Activated T-helper 17 cell treated with anti-CD3 and anti-CD28 coated beads, Interleukin-2, amount 50 U/mL, for 72 hours (primary cell): ENCODE measurements around the gene APOO. TPM values are rescaled to one million over a fixed set of nuclear protein-coding genes. Genes with fewer than 3 reads are reported as not detected.
A peak's percentile ranks its signal among the peaks of the same experiment; 100 is the strongest.
"Not testable (repeated sequence)": the region's sequence is repeated elsewhere in the genome, so short reads cannot be mapped to it uniquely, and the experiment has no call there.

Experiments
- ATAC-seq: fragments of 150-1000 bp; cut with Tn5 transposase; replicated peaks from 2 replicates; pipeline ENCODE4 v1.10.0; 2021; ENCODE audit warnings: mild to moderate bottlenecking, moderate library complexity
- H3K27ac Mint-ChIP-seq: one replicate; pipeline ENCODE4 v1.8.0; 2022; ENCODE audit warnings: mixed read lengths
- H3K27me3 Mint-ChIP-seq: one replicate; pipeline ENCODE4 v1.8.0; 2022; ENCODE audit warnings: mixed read lengths
- H3K36me3 Mint-ChIP-seq: one replicate; pipeline ENCODE4 v1.8.0; 2022; ENCODE audit warnings: low read depth, mild to moderate bottlenecking, mixed read lengths
- H3K4me1 Mint-ChIP-seq: one replicate; pipeline ENCODE4 v1.8.0; 2022; ENCODE audit warnings: mixed read lengths
- H3K4me3 Mint-ChIP-seq: one replicate; pipeline ENCODE4 v1.8.0; 2022; ENCODE audit warnings: mild to moderate bottlenecking, mixed read lengths
- H3K9me3 Mint-ChIP-seq: one replicate; pipeline ENCODE4 v1.8.0; 2022; ENCODE audit warnings: mixed read lengths
- total RNA-seq, 2 donors: library from RNA; stranded (reverse); gene quantifications; one replicate each; pipeline ENCODE4 v1.2.3, GENCODE V29; 2022

APOO gene
- total RNA-seq, 2 donors from 2014 or later: 15.3 to 25.4 TPM

- H3K9me3 Mint-ChIP-seq: no peaks in the 10 kb centered on the region
- H3K36me3 Mint-ChIP-seq: no peaks in the 10 kb centered on the region
- no peaks in the 10 kb centered on the region for H3K27me3 Mint-ChIP-seq
- no peak overlapping the region for H3K4me3 Mint-ChIP-seq
- no peak for ATAC-seq
- no peak overlapping the region for H3K27ac Mint-ChIP-seq
- peaks cover under 1% of the 10 kb centered on the region for H3K4me1 Mint-ChIP-seq
Observed at GRCh38 chrX:23926015-23926414, 18.3 kb upstream of the APOO start.

- Mint-ChIP-seq H3K27me3 (no peaks in the 10 kb centered on the region), H3K36me3 (no peaks in the 10 kb centered on the region), H3K4me1 (no peaks in the 10 kb centered on the region), H3K9me3 (no peaks in the 10 kb centered on the region), H3K4me3 (no peak overlapping the region), H3K27ac (no peak overlapping the region)
- ATAC-seq: no peak
Observed at GRCh38 chrX:23919706-23920320, 12.1 kb upstream of the APOO start.

DNA sequence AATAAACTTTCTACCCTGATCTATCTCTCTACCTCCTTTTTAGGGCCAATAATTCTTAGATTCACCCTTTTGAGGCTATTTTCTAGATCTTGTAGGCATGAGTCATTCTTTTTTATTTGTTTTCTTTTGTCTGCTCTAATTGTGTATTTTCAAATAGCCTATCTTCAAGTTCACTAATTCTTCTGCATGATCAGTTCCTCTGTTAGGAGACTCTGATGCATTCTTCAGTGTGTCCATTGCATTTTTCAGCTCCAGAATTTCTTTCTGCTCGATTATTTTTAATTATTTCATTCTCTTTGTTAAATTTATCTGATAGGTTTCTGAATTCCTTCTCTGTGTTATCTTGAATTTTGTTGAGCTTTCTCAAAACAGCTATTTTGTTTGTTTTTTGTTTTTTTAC, 11.4 kb upstream of the APOO start:
- no peak overlapping the region for H3K27ac Mint-ChIP-seq
- no peaks in the 10 kb centered on the region for H3K36me3 Mint-ChIP-seq
- no peaks in the 10 kb centered on the region for H3K4me1 Mint-ChIP-seq
- ATAC-seq: no peak
- no peaks in the 10 kb centered on the region for H3K9me3 Mint-ChIP-seq
- no peaks in the 10 kb centered on the region for H3K27me3 Mint-ChIP-seq
- H3K4me3 Mint-ChIP-seq: no peak overlapping the region

GRCh38 chrX:23911126-23911835, 3.5 kb upstream of the APOO start:
- ATAC-seq: no peak
- Mint-ChIP-seq H3K4me1 (no peaks in the 10 kb centered on the region), H3K9me3 (no peaks in the 10 kb centered on the region), H3K36me3 (no peaks in the 10 kb centered on the region), H3K27me3 (no peaks in the 10 kb centered on the region), H3K4me3 (no peak overlapping the region), H3K27ac (no peak overlapping the region)

DNA sequence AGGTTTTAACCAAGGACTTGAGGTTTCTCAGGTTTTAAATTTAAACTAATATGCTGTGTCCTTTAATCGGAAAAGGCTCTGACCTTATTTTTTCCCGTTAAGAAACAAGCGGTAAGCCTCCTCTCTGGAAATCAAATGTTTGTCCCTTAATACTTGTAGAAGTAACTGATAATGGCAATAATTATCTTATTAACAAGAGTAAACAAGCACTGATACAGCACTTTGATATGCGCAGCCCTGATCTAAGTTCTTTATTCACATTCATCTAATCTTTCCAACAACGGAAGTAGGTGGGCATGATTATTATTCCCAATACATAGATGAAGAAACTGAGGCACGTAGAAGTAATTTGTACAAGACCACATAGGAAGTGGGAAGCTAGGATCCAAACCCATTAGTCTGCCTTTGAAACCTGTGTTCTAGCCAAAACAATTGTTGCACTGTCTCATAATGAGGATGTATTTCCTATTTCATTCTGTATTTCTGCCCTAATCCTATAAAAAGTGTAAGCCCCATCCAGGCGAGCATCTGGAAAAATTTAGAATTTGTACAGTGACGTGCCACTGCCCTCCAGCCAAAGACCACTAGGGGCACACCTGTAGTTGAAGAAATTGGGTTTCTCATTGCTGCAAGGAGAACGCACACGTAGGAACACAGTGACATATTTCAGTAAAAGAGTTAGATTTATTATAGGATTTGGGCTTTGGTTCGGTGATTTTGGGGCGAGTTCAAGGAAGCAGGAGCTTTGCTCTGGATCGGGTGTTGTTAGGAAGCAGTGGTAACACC, 674 bp upstream of the APOO start:
- no peaks in the 10 kb centered on the region for H3K9me3 Mint-ChIP-seq
- H3K4me1 Mint-ChIP-seq: no peaks in the 10 kb centered on the region
- no peaks in the 10 kb centered on the region for H3K27me3 Mint-ChIP-seq
- H3K4me3 Mint-ChIP-seq: peak overlapping the region; percentile 59
- no peaks in the 10 kb centered on the region for H3K36me3 Mint-ChIP-seq
- no peak for ATAC-seq
- peak overlapping the region; percentile 73 for H3K27ac Mint-ChIP-seq

GRCh38 chrX:23907111-23907497, 634 bp downstream of the APOO start:
- no peaks in the 10 kb centered on the region for H3K27me3 Mint-ChIP-seq
- H3K9me3 Mint-ChIP-seq: no peaks in the 10 kb centered on the region
- peak; percentile 2 for ATAC-seq
- H3K27ac Mint-ChIP-seq: peak overlapping the region; percentile 73
- H3K36me3 Mint-ChIP-seq: no peaks in the 10 kb centered on the region
- H3K4me3 Mint-ChIP-seq: peak overlapping the region; percentile 59
- H3K4me1 Mint-ChIP-seq: no peaks in the 10 kb centered on the region

- ATAC-seq: no peak
- Mint-ChIP-seq H3K4me3 (no peak overlapping the region), H3K9me3 (no peaks in the 10 kb centered on the region), H3K27me3 (no peaks in the 10 kb centered on the region), H3K36me3 (no peaks in the 10 kb centered on the region), H3K27ac (no peak overlapping the region), H3K4me1 (no peaks in the 10 kb centered on the region)
Observed at GRCh38 chrX:23904096-23904495, 3.6 kb downstream of the APOO start.

DNA sequence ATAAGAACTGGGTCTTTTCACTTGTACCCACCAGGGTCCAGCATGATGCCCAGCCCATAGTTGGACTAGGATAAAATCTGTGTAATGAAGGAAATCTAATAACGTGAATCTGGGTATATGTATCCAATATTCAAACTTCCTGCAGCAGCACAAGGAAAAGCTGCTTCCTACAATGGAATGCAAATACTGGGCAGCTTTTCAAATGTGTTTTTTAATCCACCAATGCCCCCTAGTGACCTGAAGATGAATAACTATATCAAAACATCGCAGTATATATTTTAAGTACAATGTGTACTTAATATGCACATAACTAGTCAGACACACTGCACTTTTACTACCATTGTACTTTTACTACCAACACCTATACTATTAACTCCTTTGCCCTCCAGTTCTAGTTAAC, 5.3 kb downstream of the APOO start:
- Mint-ChIP-seq H3K27me3 (no peaks in the 10 kb centered on the region), H3K36me3 (no peaks in the 10 kb centered on the region), H3K27ac (no peak overlapping the region), H3K4me1 (no peaks in the 10 kb centered on the region), H3K4me3 (no peak overlapping the region), H3K9me3 (no peaks in the 10 kb centered on the region)
- ATAC-seq: no peak

DNA sequence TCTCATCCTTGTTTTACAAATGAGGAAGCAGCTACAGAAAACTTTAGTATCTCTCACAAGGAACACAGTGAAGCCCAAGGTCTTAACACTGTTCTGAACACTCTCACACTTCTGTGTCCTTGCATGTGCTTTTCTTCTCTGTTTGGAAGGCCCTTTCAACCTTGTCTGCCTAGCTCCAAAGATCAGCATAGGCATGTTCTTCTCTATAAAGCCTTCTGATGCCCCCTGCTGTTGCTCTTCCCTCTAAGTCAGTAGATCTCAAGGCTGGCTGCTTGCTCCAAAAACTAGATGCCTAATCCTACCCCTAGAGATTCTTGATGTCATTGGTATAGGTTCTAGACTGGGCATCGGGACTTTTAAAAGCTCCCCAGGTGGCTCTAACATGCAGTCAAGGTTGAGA, 5.9 kb downstream of the APOO start:
- Mint-ChIP-seq H3K27ac (no peak overlapping the region), H3K36me3 (no peaks in the 10 kb centered on the region), H3K4me3 (no peak overlapping the region), H3K9me3 (no peaks in the 10 kb centered on the region), H3K4me1 (no peaks in the 10 kb centered on the region), H3K27me3 (no peaks in the 10 kb centered on the region)
- ATAC-seq: peak; percentile 79

DNA sequence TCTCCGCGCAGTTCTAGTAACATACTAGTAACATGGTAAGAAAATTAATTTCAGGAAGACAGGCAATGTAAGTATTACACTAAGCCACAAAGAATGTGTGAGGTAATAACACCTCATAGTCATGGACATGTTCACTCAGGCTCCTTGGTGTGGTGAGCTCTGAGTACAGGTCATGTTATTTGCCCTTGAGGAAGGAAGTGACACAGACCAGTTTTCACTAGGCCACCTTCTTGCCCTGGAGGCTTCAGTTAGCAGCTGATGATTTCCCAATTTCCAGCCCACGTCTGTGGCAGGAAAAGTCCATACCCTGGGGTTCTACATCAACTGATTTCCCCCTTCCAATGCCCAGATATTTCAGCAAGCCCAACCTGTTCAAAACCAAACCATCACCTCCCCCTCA, 6.7 kb downstream of the APOO start:
- Mint-ChIP-seq H3K4me3 (no peak overlapping the region), H3K27me3 (no peaks in the 10 kb centered on the region), H3K4me1 (no peaks in the 10 kb centered on the region), H3K27ac (no peak overlapping the region), H3K36me3 (no peaks in the 10 kb centered on the region), H3K9me3 (no peaks in the 10 kb centered on the region)
- ATAC-seq: peak; percentile 83

- Mint-ChIP-seq H3K4me1 (no peaks in the 10 kb centered on the region), H3K27me3 (no peaks in the 10 kb centered on the region), H3K4me3 (no peak overlapping the region), H3K27ac (no peak overlapping the region), H3K9me3 (no peaks in the 10 kb centered on the region), H3K36me3 (no peaks in the 10 kb centered on the region)
- no peak for ATAC-seq
Observed at GRCh38 chrX:23900220-23900797, 7.4 kb downstream of the APOO start.

GRCh38 chrX:23898412-23898959, 9.3 kb downstream of the APOO start:
- ATAC-seq: peak; percentile 34
- Mint-ChIP-seq H3K27me3 (no peaks in the 10 kb centered on the region), H3K36me3 (no peaks in the 10 kb centered on the region)

DNA sequence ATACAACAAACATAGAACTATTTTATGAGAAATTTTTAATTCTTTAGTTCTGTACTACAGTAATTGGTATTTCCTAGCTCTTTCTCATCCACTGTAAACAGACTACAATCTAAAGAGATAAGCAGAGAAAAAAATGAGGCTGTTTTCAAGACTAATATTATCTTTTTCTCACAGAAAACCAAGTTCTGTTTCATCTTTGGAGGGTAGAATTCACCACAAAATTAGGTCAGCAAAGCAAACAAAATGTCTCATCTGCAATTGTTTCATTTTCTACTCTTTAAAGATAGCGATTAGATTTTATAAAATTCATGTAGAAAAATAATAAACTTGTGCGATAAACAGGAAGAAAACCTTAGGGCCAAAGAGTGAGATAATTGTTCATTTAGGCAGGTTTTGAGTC, 10.8 kb downstream of the APOO start:
- no peaks in the 10 kb centered on the region for H3K27me3 Mint-ChIP-seq

More at GRCh38 chrX:23898412-23898959, 9.3 kb downstream of the APOO start:
- Mint-ChIP-seq H3K27ac (no peak overlapping the region), H3K4me1 (no peaks in the 10 kb centered on the region), H3K9me3 (no peaks in the 10 kb centered on the region), H3K4me3 (no peak overlapping the region)

GRCh38 chrX:23896539-23896938, 11.2 kb downstream of the APOO start:
- not testable (repeated sequence) for H3K36me3 Mint-ChIP-seq, H3K4me1 Mint-ChIP-seq, ATAC-seq, H3K9me3 Mint-ChIP-seq, H3K27ac Mint-ChIP-seq, H3K4me3 Mint-ChIP-seq, H3K27me3 Mint-ChIP-seq

More for the DNA sequence above, 10.8 kb downstream of the APOO start:
- Mint-ChIP-seq H3K27ac (no peak overlapping the region), H3K9me3 (no peaks in the 10 kb centered on the region), H3K4me3 (peak overlapping the region; percentile 16), H3K36me3 (no peaks in the 10 kb centered on the region), H3K4me1 (no peaks in the 10 kb centered on the region)
- no peak for ATAC-seq
